ENCODE measurements around the gene C16orf54. TPM values are rescaled to one million over a fixed set of nuclear protein-coding genes. Genes with fewer than 3 reads are reported as not detected.
"Not testable (repeated sequence)": the region's sequence is repeated elsewhere in the genome, so short reads cannot be mapped to it uniquely, and the experiment has no call there.

Gene C16orf54
- total RNA-seq, 1 donor from 2014 or later = not detected

- H3K4me1 Mint-ChIP-seq (ENCODE audit: unreplicated experiment) = no peaks in the 10 kb centered on the region
- H3K36me3 Mint-ChIP-seq (ENCODE audit: low read depth, unreplicated experiment) = no peaks in the 10 kb centered on the region
- no peaks in the 10 kb centered on the region for H3K27me3 Mint-ChIP-seq (ENCODE audit: unreplicated experiment)
- H3K4me3 Mint-ChIP-seq (ENCODE audit: unreplicated experiment) = no peak overlapping the region
- no peak overlapping the region for H3K27ac Mint-ChIP-seq (ENCODE audit: unreplicated experiment)
- H3K9me3 Mint-ChIP-seq (ENCODE audit: unreplicated experiment) = no peaks in the 10 kb centered on the region
- no peak for TF ChIP-seq CTCF (IDR thresholded peaks at IDR 0.05; ENCODE audit: unreplicated experiment)
- DNase-seq (ENCODE audit: low spot score) = no peak
Observed at GRCh38 chr16:29756654-29757053, 10.9 kb upstream of the C16orf54 start.

GRCh38 chr16:29753516-29753915 is 7.7 kb upstream of the C16orf54 start:
- Mint-ChIP-seq H3K4me3 (ENCODE audit: unreplicated experiment) (no peak overlapping the region), H3K27ac (ENCODE audit: unreplicated experiment) (no peak overlapping the region), H3K27me3 (ENCODE audit: unreplicated experiment) (peaks cover 2% of the 10 kb centered on the region), H3K9me3 (ENCODE audit: unreplicated experiment) (no peaks in the 10 kb centered on the region), H3K4me1 (ENCODE audit: unreplicated experiment) (no peaks in the 10 kb centered on the region), H3K36me3 (ENCODE audit: low read depth, unreplicated experiment) (no peaks in the 10 kb centered on the region)
- no peak for TF ChIP-seq CTCF (IDR thresholded peaks at IDR 0.05; ENCODE audit: unreplicated experiment)
- DNase-seq (ENCODE audit: low spot score) = no peak

GRCh38 chr16:29748760-29749149 is 3.0 kb upstream of the C16orf54 start:
- not testable (repeated sequence) for H3K27ac Mint-ChIP-seq (ENCODE audit: unreplicated experiment); DNase-seq (ENCODE audit: low spot score); H3K27me3 Mint-ChIP-seq (ENCODE audit: unreplicated experiment)

GRCh38 chr16:29747947-29748759 is 2.4 kb upstream of the C16orf54 start:
- peaks cover 4% of the 10 kb centered on the region for H3K36me3 Mint-ChIP-seq (ENCODE audit: low read depth, unreplicated experiment)
- H3K4me3 Mint-ChIP-seq (ENCODE audit: unreplicated experiment) = no peak overlapping the region
- no peak for TF ChIP-seq CTCF (IDR thresholded peaks at IDR 0.05; ENCODE audit: unreplicated experiment)
- no peaks in the 10 kb centered on the region for H3K9me3 Mint-ChIP-seq (ENCODE audit: unreplicated experiment)
- DNase-seq (ENCODE audit: low spot score) = no peak
- no peaks in the 10 kb centered on the region for H3K4me1 Mint-ChIP-seq (ENCODE audit: unreplicated experiment)
- H3K27ac Mint-ChIP-seq (ENCODE audit: unreplicated experiment) = no peak overlapping the region
- peaks cover 5% of the 10 kb centered on the region for H3K27me3 Mint-ChIP-seq (ENCODE audit: unreplicated experiment)

More at GRCh38 chr16:29748760-29749149, 3.0 kb upstream of the C16orf54 start:
- not testable (repeated sequence) for H3K36me3 Mint-ChIP-seq (ENCODE audit: low read depth, unreplicated experiment); H3K4me3 Mint-ChIP-seq (ENCODE audit: unreplicated experiment); H3K9me3 Mint-ChIP-seq (ENCODE audit: unreplicated experiment); H3K4me1 Mint-ChIP-seq (ENCODE audit: unreplicated experiment)

GRCh38 chr16:29746518-29746917 is 728 bp upstream of the C16orf54 start:
- not testable (repeated sequence) for DNase-seq (ENCODE audit: low spot score); H3K27ac Mint-ChIP-seq (ENCODE audit: unreplicated experiment); H3K4me3 Mint-ChIP-seq (ENCODE audit: unreplicated experiment); H3K27me3 Mint-ChIP-seq (ENCODE audit: unreplicated experiment); H3K9me3 Mint-ChIP-seq (ENCODE audit: unreplicated experiment); H3K4me1 Mint-ChIP-seq (ENCODE audit: unreplicated experiment); H3K36me3 Mint-ChIP-seq (ENCODE audit: low read depth, unreplicated experiment)

- peaks cover 4% of the 10 kb centered on the region for H3K36me3 Mint-ChIP-seq (ENCODE audit: low read depth, unreplicated experiment)
- no peak overlapping the region for H3K27ac Mint-ChIP-seq (ENCODE audit: unreplicated experiment)
- H3K9me3 Mint-ChIP-seq (ENCODE audit: unreplicated experiment) = no peaks in the 10 kb centered on the region
- H3K4me1 Mint-ChIP-seq (ENCODE audit: unreplicated experiment) = no peaks in the 10 kb centered on the region
- H3K27me3 Mint-ChIP-seq (ENCODE audit: unreplicated experiment) = peaks cover 5% of the 10 kb centered on the region
- TF ChIP-seq CTCF (IDR thresholded peaks at IDR 0.05; ENCODE audit: unreplicated experiment) = no peak
- no peak overlapping the region for H3K4me3 Mint-ChIP-seq (ENCODE audit: unreplicated experiment)
- no peak for DNase-seq (ENCODE audit: low spot score)
Observed at GRCh38 chr16:29745121-29745852, 503 bp downstream of the C16orf54 start.
